HepG2 (cell line): ENCODE measurements around the gene USE1. TPM values are rescaled to one million over a fixed set of nuclear protein-coding genes. Genes with fewer than 3 reads are reported as not detected.

ENCODE experiments used
- KAT7 ChIP-seq: IDR thresholded peaks from 2 replicates; pipeline ENCODE4 v1.6.1; 2018; ENCODE audit warnings: borderline replicate concordance, missing compliant biosample characterization
- MEF2D ChIP-seq: sonication (generic); formaldehyde crosslinking; IDR thresholded peaks from 2 replicates; pipeline ENCODE4 v1.5.1; 2020; ENCODE audit warnings: mild to moderate bottlenecking, missing genetic modification reagents
- MXD4 ChIP-seq: IDR thresholded peaks from 2 replicates; pipeline ENCODE4 v1.6.1; 2016; ENCODE audit warnings: mild to moderate bottlenecking, missing biosample characterization, missing genetic modification reagents
- NFE2 ChIP-seq: sonication (generic); formaldehyde crosslinking; IDR thresholded peaks from 2 replicates; pipeline ENCODE4 v1.4.0; 2020; ENCODE audit warnings: missing genetic modification reagents
- PITX1 ChIP-seq: sonication (generic); formaldehyde crosslinking; IDR thresholded peaks from 2 replicates; pipeline ENCODE4 v1.5.1; 2020; ENCODE audit warnings: mild to moderate bottlenecking, missing genetic modification reagents
- TBX2 ChIP-seq: sonication (generic); formaldehyde crosslinking; IDR thresholded peaks from 2 replicates; pipeline ENCODE4 v1.5.0; 2020; ENCODE audit warnings: missing genetic modification reagents, mild to moderate bottlenecking, borderline replicate concordance
- TCF12 ChIP-seq, 2 experiments: fragments of 450-650 bp in 1 of 2; sonication (generic) in 1 of 2; formaldehyde crosslinking in 1 of 2; IDR thresholded peaks; 2 replicates each; pipeline versions ENCODE4 v1.6.1 to v1.8.0; 2017 to 2022; ENCODE audit warnings: antibody characterized with exemption in 1 of 2, mild to moderate bottlenecking in 1 of 2, missing genetic modification reagents in 1 of 2, moderate library complexity in 1 of 2
- TRIM24 ChIP-seq: sonication (generic); formaldehyde crosslinking; IDR thresholded peaks from 2 replicates; pipeline ENCODE4 v1.8.0; 2022; ENCODE audit warnings: mild to moderate bottlenecking, missing genetic modification reagents
- ZKSCAN5 ChIP-seq: sonication (generic); formaldehyde crosslinking; IDR thresholded peaks from 2 replicates; pipeline ENCODE4 v1.5.1; 2020; ENCODE audit warnings: mild to moderate bottlenecking, missing genetic modification reagents
- ZNF235 ChIP-seq: sonication (generic); formaldehyde crosslinking; IDR thresholded peaks from 2 replicates; pipeline ENCODE4 v1.8.1; 2023; ENCODE audit warnings: mild to moderate bottlenecking, missing genetic modification reagents, borderline replicate concordance
- ZNF280D ChIP-seq: sonication (generic); formaldehyde crosslinking; IDR thresholded peaks from 2 replicates; pipeline ENCODE4 v1.5.1; 2020; ENCODE audit warnings: mild to moderate bottlenecking, missing genetic modification reagents
- ZNF446 ChIP-seq: sonication (generic); formaldehyde crosslinking; IDR thresholded peaks from 2 replicates; pipeline ENCODE4 v1.5.0; 2020; ENCODE audit warnings: mild to moderate bottlenecking, missing genetic modification reagents
- ZNF670 ChIP-seq: sonication (generic); formaldehyde crosslinking; IDR thresholded peaks from 2 replicates; pipeline ENCODE4 v1.8.0; 2022; ENCODE audit warnings: mild to moderate bottlenecking, missing genetic modification reagents, borderline replicate concordance
- ZNF776 ChIP-seq: sonication (generic); formaldehyde crosslinking; IDR thresholded peaks from 2 replicates; pipeline ENCODE4 v1.4.0; 2020; ENCODE audit warnings: mild to moderate bottlenecking, missing genetic modification reagents
- ZNF780A ChIP-seq: sonication (generic); formaldehyde crosslinking; IDR thresholded peaks from 2 replicates; pipeline ENCODE4 v1.8.0; 2022; ENCODE audit warnings: mild to moderate bottlenecking, missing genetic modification reagents, moderate library complexity
- ZNF782 ChIP-seq: sonication (generic); formaldehyde crosslinking; IDR thresholded peaks from 2 replicates; pipeline ENCODE4 v1.4.0; 2020; ENCODE audit warnings: missing genetic modification reagents, mild to moderate bottlenecking, borderline replicate concordance
- ZSCAN25 ChIP-seq: sonication (generic); formaldehyde crosslinking; IDR thresholded peaks from 2 replicates; pipeline ENCODE4 v1.8.0; 2022; ENCODE audit warnings: mild to moderate bottlenecking, missing genetic modification reagents
- ZSCAN30 ChIP-seq: sonication (generic); formaldehyde crosslinking; IDR thresholded peaks from 2 replicates; pipeline ENCODE4 v1.5.0; 2020; ENCODE audit warnings: mild to moderate bottlenecking, missing genetic modification reagents
- polyA plus RNA-seq, 8 experiments: library from polyadenylated mRNA; depleted of rRNA in 3 of 8; stranded (reverse) in 7 of 8; unstranded in 1 of 8; fragments of >200 nt; fragmentation: Illumina TruSeq in 4 of 8; extraction: Trizol in 4 of 8; gene quantifications; 2 replicates each; pipeline versions ENCODE4 v1.2.1 to v1.2.3, GENCODE V29; 2011 to 2016; ENCODE audit warnings: low read depth in 4 of 8, missing spikeins in 1 of 8, mixed read lengths in 1 of 8; ENCODE audit not compliant: insufficient read depth in 1 of 8
- total RNA-seq, 5 experiments: library from RNA; depleted of rRNA; stranded (reverse); fragments of >200 nt; fragmentation: Illumina TruSeq; extraction: Trizol; gene quantifications; 2 replicates each; pipeline ENCODE4 v1.2.3, GENCODE V29; 2016; ENCODE audit warnings: low read depth in 1 of 5
- TF ChIP-seq, protein P1 (sequence below): IDR thresholded peaks from 2 replicates; pipeline ENCODE4 v1.6.1; 2016
- TF ChIP-seq, protein P2 (sequence below): sonication (generic); formaldehyde crosslinking; IDR thresholded peaks from 2 replicates; pipeline ENCODE4 v1.4.0; 2020; ENCODE audit warnings: mild to moderate bottlenecking, missing genetic modification reagents

Gene USE1
- total and polyA plus RNA-seq, 2 of the 13 experiments (the other 11 are each of a cell fraction or from before 2014, with no cell fraction given) = 9.9 to 17.6 TPM

DNA sequence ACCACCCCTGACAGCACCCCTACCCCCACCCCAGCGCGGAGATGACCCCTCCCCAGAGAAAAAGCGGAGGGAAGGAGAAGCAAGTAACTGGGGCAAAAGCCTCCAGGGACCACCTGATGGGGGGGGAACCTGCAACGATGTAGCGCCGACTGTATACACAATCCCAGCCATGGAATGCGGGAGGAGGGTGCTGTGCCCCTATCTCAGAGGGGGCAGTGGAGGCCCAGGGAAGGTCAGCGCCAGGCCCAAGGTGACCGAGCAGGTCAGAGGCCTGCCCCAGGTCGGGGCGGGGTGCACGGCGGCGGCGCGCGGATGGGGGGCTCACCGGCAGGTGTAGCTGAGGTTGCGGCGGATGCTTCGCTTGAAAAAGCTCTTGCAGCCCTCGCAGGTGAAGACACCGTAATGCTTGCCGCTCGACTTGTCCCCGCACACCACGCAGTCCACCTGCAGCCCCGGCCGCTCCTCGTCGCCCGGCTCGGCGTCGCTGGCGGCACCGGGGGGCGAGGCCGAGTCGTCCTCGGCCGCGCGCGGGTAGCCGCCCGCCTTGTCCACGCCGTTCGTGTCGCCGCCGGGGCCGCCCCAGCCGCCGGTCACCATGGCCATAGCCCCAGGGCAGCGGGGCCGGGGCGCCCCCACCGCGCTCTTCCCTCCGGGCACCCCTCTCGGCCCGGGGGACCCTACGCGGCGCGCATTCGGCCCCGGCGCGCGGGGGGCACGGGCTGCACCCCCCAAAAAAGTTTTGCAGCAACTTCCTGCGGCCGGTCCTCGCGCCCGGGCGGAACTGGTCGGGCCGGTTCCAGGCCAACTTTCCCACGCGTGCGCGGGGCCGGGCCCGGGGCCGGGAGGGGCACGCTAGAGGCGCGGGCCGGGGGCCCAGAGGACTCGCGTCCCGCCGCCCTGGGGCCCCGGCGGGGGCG, 29.7 kb downstream of the USE1 start (continued):
- TF ChIP-seq ZNF235 (CRISPR knock-in tag) (no peak), PITX1 (CRISPR knock-in tag) (no peak), TCF12 (IDR thresholded peaks at IDR 0.05) (no peak), TCF12 (CRISPR knock-in tag; IDR thresholded peaks at IDR 0.05) (no peak), MEF2D (CRISPR knock-in tag) (no peak), ZNF782 (0 out of 2 replicates have a peak, but pooled peaks have one; percentile 24), KAT7 (CRISPR knock-in tag) (no peak), ZNF446 (CRISPR knock-in tag) (no peak), ZNF670 (CRISPR knock-in tag) (0 out of 2 replicates have a peak, but pooled peaks have one; percentile 1), ZNF776 (CRISPR knock-in tag) (no peak), TBX2 (CRISPR knock-in tag) (no peak), ZNF280D (no peak), TRIM24 (CRISPR knock-in tag) (no peak), MXD4 (no peak), ZKSCAN5 (CRISPR knock-in tag) (no peak), NFE2 (CRISPR knock-in tag) (no peak), ZNF780A (CRISPR knock-in tag) (no peak), ZSCAN25 (no peak), ZSCAN30 (CRISPR knock-in tag) (no peak)
- TF ChIP-seq, protein P1, sequence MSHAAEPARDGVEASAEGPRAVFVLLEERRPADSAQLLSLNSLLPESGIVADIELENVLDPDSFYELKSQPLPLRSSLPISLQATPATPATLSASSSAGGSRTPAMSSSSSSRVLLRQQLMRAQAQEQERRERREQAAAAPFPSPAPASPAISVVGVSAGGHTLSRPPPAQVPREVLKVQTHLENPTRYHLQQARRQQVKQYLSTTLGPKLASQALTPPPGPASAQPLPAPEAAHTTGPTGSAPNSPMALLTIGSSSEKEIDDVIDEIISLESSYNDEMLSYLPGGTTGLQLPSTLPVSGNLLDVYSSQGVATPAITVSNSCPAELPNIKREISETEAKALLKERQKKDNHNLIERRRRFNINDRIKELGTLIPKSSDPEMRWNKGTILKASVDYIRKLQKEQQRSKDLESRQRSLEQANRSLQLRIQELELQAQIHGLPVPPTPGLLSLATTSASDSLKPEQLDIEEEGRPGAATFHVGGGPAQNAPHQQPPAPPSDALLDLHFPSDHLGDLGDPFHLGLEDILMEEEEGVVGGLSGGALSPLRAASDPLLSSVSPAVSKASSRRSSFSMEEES (CRISPR knock-in tag) = no peak
- TF ChIP-seq, protein P2, sequence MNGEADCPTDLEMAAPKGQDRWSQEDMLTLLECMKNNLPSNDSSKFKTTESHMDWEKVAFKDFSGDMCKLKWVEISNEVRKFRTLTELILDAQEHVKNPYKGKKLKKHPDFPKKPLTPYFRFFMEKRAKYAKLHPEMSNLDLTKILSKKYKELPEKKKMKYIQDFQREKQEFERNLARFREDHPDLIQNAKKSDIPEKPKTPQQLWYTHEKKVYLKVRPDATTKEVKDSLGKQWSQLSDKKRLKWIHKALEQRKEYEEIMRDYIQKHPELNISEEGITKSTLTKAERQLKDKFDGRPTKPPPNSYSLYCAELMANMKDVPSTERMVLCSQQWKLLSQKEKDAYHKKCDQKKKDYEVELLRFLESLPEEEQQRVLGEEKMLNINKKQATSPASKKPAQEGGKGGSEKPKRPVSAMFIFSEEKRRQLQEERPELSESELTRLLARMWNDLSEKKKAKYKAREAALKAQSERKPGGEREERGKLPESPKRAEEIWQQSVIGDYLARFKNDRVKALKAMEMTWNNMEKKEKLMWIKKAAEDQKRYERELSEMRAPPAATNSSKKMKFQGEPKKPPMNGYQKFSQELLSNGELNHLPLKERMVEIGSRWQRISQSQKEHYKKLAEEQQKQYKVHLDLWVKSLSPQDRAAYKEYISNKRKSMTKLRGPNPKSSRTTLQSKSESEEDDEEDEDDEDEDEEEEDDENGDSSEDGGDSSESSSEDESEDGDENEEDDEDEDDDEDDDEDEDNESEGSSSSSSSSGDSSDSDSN = no peak; the same call in 1 of the 2 replicates
